Panc1 (cell line): Measurements from ENCODE around the gene PPM1D. TPM values are rescaled to one million over a fixed set of nuclear protein-coding genes. Genes with fewer than 3 reads are reported as not detected.
"Not testable (repeated sequence)": the region's sequence is repeated elsewhere in the genome, so short reads cannot be mapped to it uniquely, and the experiment has no call there.

Experiments used
- ATAC-seq: fragments of 200-7000 bp; cut with Tn5 transposase; 2 replicates; pipeline ENCODE4 v1.9.1; 2020; ENCODE audit warnings: mild to moderate bottlenecking, moderate library complexity
- Bru-seq: library from RNA; stranded (reverse); fragments of 400-500 nt; gene quantifications from one replicate; lab custom pipeline; 2021; lab: Mats Ljungman, UMichigan
- BruChase-seq, 2 experiments: library from RNA; stranded (reverse); fragments of 400-500 nt; gene quantifications; one replicate each; lab custom pipeline; 2021; lab: Mats Ljungman, UMichigan
- BruUV-seq: library from RNA; stranded (reverse); fragments of 400-500 nt; replicated peaks from 2 replicates; lab custom pipeline; 2021; lab: Mats Ljungman, UMichigan
- CTCF ChIA-PET: fragments of 300-600 bp; sonication (Branson Sonifier 250); formaldehyde crosslinking; loops from one replicate; lab custom pipeline; 2022; ENCODE audit warnings: antibody characterized with exemption; lab: Charles Lee
- POLR2A ChIA-PET: fragments of 300-600 bp; sonication (Branson Sonifier 250); formaldehyde crosslinking; loops from one replicate; lab custom pipeline; 2022; ENCODE audit warnings: antibody characterized with exemption; lab: Charles Lee
- DNase-seq: peaks from one replicate; pipeline ENCODE4 v3.0.0-alpha.2; 2010; ENCODE audit warnings: low read depth, low spot score
- H3K27ac ChIP-seq: 2 replicates; pipeline ENCODE4 v1.5.1; 2011; ENCODE audit warnings: mild to moderate bottlenecking, low read length, inconsistent platforms
- H3K27me3 ChIP-seq: fragments of 200-500 bp; sonication (Bioruptor generic); 2 replicates; pipeline ENCODE4 v1.6.0; 2014; ENCODE audit warnings: low read length, inconsistent platforms; ENCODE audit not compliant: control insufficient read depth, insufficient read depth
- H3K36me3 ChIP-seq: fragments of 200-500 bp; sonication (Bioruptor generic); 2 replicates; pipeline ENCODE4 v1.5.1; 2014; ENCODE audit warnings: inconsistent platforms, mild to moderate bottlenecking, low read length, moderate library complexity; ENCODE audit not compliant: control insufficient read depth, insufficient read depth
- H3K4me1 ChIP-seq: 2 replicates; pipeline ENCODE4 v1.5.1; 2011; ENCODE audit warnings: inconsistent platforms, mild to moderate bottlenecking, low read length, moderate library complexity; ENCODE audit not compliant: control insufficient read depth, insufficient read depth
- H3K4me3 ChIP-seq, 2 experiments: 2 replicates each; pipeline ENCODE4 v1.5.1; 2011 to 2012; ENCODE audit warnings: low read depth in 2 of 2, low read length in 2 of 2, mild to moderate bottlenecking in 2 of 2, inconsistent platforms in 1 of 2, moderate library complexity in 1 of 2
- H3K9me3 ChIP-seq: fragments of 200-500 bp; sonication (Bioruptor generic); 2 replicates; pipeline ENCODE4 v1.5.1; 2014; ENCODE audit warnings: low read depth, mild to moderate bottlenecking, inconsistent platforms, low read length, moderate library complexity; ENCODE audit not compliant: control insufficient read depth, insufficient read depth
- CTCF ChIP-seq: fragments of 450-650 bp; IDR thresholded peaks from 2 replicates; pipeline ENCODE4 v1.5.1; 2017; ENCODE audit warnings: mild to moderate bottlenecking
- POLR2AphosphoS5 ChIP-seq: IDR thresholded peaks from 2 replicates; pipeline ENCODE4 v1.6.1; 2012; ENCODE audit warnings: mild to moderate bottlenecking, low read depth, low read length, moderate library complexity
- REST ChIP-seq, 2 experiments: IDR thresholded peaks; 2 replicates each; pipeline ENCODE4 v1.6.1; 2011 to 2012; ENCODE audit warnings: low read depth in 2 of 2, control low read depth in 1 of 2, low read length in 1 of 2, mild to moderate bottlenecking in 1 of 2, moderate library complexity in 1 of 2; ENCODE audit not compliant: insufficient read depth in 1 of 2
- SIN3A ChIP-seq: IDR thresholded peaks from 2 replicates; pipeline ENCODE4 v1.6.1; 2012; ENCODE audit warnings: low read depth, mild to moderate bottlenecking, low read length, moderate library complexity, borderline replicate concordance; ENCODE audit not compliant: insufficient read depth
- TCF7L2 ChIP-seq: IDR thresholded peaks from 2 replicates; pipeline ENCODE4 v1.6.1; 2011; ENCODE audit warnings: mild to moderate bottlenecking, low read depth, low read length, inconsistent platforms
- in situ Hi-C: cut with HindIII; loops from 2 replicates; pipeline ENCODE4 v1.10.0; 2016; ENCODE audit warnings: low sequenced_read_pairs, low pct_unique_long_range_greater_than_20kb
- intact Hi-C: fragments of 100-400 bp; cut with micrococcal nuclease; formaldehyde crosslinking; loops from one replicate; pipeline ENCODE4 v1.10.0; 2022; ENCODE audit not compliant: unreplicated experiment
- long read RNA-seq: library from polyadenylated mRNA; unstranded; transcript quantifications from one replicate; pipeline ENCODE4 v2.0.0, GENCODE V29; 2021; ENCODE audit not compliant: unreplicated experiment
- polyA plus RNA-seq: library from polyadenylated mRNA; unstranded; fragments of >200 nt; gene quantifications from one replicate; pipeline ENCODE4 v1.2.1, GENCODE V29; 2012; ENCODE audit warnings: missing spikeins; ENCODE audit not compliant: insufficient read length
- total RNA-seq: library from RNA; stranded (reverse); gene quantifications from one replicate; pipeline ENCODE4 v1.2.1, GENCODE V29; 2021; ENCODE audit not compliant: unreplicated experiment

Gene PPM1D
- total RNA-seq = 7.4 TPM
- 3.4 TPM for polyA plus RNA-seq
- percentile 59 among the genes with signal in this experiment for Bru-seq, nascent RNA
- percentile 54 among the genes with signal in this experiment for BruChase-seq, experiment 1, labeled RNA remaining after a 2-hour chase
- percentile 48 among the genes with signal in this experiment for BruChase-seq, experiment 2, labeled RNA remaining after a 6-hour chase
- long read RNA-seq, full-length matches to known transcripts = 19 of 22 reads
- long read RNA-seq, partial matches to known transcripts = 1 of 22 reads
- long read RNA-seq, other reads (novel, unspliced or antisense) = 2 of 22 reads

DNA sequence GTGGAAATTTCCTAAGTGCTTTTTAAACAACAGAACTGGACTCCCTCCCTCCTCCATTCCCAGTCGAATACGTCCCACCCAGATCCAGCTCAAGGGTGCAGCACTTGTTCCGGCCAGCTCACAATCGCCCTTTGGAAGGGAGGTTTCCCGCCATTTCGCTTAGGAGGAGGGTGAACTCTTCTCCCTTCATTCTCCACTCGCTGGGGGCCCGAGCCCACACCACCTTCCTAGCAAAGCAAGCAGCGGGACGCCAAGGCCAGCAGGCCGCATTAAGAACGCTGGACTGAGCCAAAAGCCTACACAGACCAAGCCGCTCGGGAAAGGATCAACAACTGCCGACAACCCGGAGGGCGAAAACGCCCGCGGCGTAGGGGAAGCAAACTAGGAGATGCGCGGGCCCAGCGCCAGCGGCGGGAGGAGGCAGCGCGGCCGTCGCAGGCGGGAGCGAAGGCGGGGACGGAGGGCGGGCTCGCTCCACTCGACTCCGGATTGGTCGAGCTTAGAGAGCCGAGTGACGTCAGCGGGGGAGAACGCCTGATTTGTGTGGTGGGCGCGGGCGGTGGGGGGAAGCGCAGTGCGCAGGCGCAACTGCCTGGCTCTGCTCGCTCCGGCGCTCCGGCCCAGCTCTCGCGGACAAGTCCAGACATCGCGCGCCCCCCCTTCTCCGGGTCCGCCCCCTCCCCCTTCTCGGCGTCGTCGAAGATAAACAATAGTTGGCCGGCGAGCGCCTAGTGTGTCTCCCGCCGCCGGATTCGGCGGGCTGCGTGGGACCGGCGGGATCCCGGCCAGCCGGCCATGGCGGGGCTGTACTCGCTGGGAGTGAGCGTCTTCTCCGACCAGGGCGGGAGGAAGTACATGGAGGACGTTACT, at the start of gene PPM1D:
Gene PPM1D (plus strand): TSS at position 574 of the 870 bp plus-strand sequence. CDS start 222 bp downstream, at position 796.
- no peaks in the 10 kb centered on the region for H3K27me3 ChIP-seq
- ChIA-PET POLR2A (no interaction called here), CTCF (interaction anchor here (0.7 to 0.9 kb wide), 3 partner anchors 18 to 429 kb away, joined by 3 to 4 read pairs (median 4); no protein-coding TSS in a partner anchor)
- peak within 1 kb of the TSS; percentile 91 for H3K27ac ChIP-seq
- peak within 1 kb of the TSS; percentile 78 to 83 for H3K4me3 ChIP-seq
- peaks cover 13% of the 10 kb centered on the region for H3K4me1 ChIP-seq
- no TSS peak for BruUV-seq
- in situ Hi-C loops (no loop called here), intact Hi-C loops (no loop called here)
- H3K36me3 ChIP-seq = peaks cover 9% of the 10 kb centered on the region; the same call in 1 of the 2 replicates
- no peaks in the 10 kb centered on the region for H3K9me3 ChIP-seq
- ATAC-seq = peak; percentile 96
- TF ChIP-seq REST (IDR thresholded peaks at IDR 0.05; ENCODE audit: insufficient read depth in 1 of 2, low read depth in 2 of 2, low read length in 1 of 2) = no peak
- TF ChIP-seq SIN3A = peak; percentile 65
- 0 out of 2 replicates have a peak, but pooled peaks have one; percentile 52 for TF ChIP-seq TCF7L2
- TF ChIP-seq POLR2AphosphoS5 = peak; percentile 88
- peak; percentile 64 for DNase-seq

GRCh38 chr17:60552255-60552654, 47.7 kb upstream of the PPM1D start:
- H3K27me3 ChIP-seq, H3K4me3 ChIP-seq, intact Hi-C loops, BruUV-seq, ATAC-seq, in situ Hi-C loops, H3K4me1 ChIP-seq, DNase-seq, CTCF ChIA-PET, H3K36me3 ChIP-seq, H3K9me3 ChIP-seq, POLR2A ChIA-PET, H3K27ac ChIP-seq: not testable (repeated sequence)

- DNase-seq = no peak
- no peak; the same call in 1 of the 2 replicates for ATAC-seq
- Histone ChIP-seq H3K36me3 (no peaks in the 10 kb centered on the region), H3K4me1 (no peaks in the 10 kb centered on the region), H3K4me3 (no peak overlapping the region), H3K27me3 (no peaks in the 10 kb centered on the region), H3K9me3 (no peaks in the 10 kb centered on the region), H3K27ac (no peak overlapping the region)
- POLR2A ChIA-PET = no interaction called here
- TF ChIP-seq CTCF = no peak
- TF ChIP-seq REST (IDR thresholded peaks at IDR 0.05; ENCODE audit: insufficient read depth in 1 of 2, low read depth in 2 of 2, low read length in 1 of 2) = no peak
- no peak for TF ChIP-seq SIN3A
- no peak for TF ChIP-seq POLR2AphosphoS5
- TF ChIP-seq TCF7L2 = no peak
- CTCF ChIA-PET = no interaction called here
- in situ Hi-C loops (no loop called here), intact Hi-C loops (no loop called here)
- no TSS peak for BruUV-seq
Measured at GRCh38 chr17:60554377-60554788, 45.6 kb upstream of the PPM1D start.
